CD14-positive monocyte (primary cell): ENCODE measurements around the gene VPS39. TPM values are rescaled to one million over a fixed set of nuclear protein-coding genes. Genes with fewer than 3 reads are reported as not detected.
A peak's percentile ranks its signal among the peaks of the same experiment; 100 is the strongest.

Source experiments
- DNase-seq, 3 donors: peaks; one replicate each; pipeline ENCODE4 v3.0.0-alpha.2; 2011 to 2022
- H2AFZ ChIP-seq: 2 replicates; pipeline ENCODE4 v1.6.0; 2012; ENCODE audit warnings: mild to moderate bottlenecking, low read depth, low read length, inconsistent platforms; ENCODE audit not compliant: insufficient read depth, poor library complexity, severe bottlenecking
- H3K27ac ChIP-seq, 2 donors: 1 replicate in 1 of 2; 2 replicates in 1 of 2; pipeline ENCODE4 v1.5.1; 2012 to 2013; ENCODE audit warnings: low read length in 2 of 2, control low read depth in 1 of 2, inconsistent platforms in 1 of 2, low read depth in 1 of 2, mild to moderate bottlenecking in 1 of 2
- H3K27me3 ChIP-seq, 2 donors: one replicate each; pipeline versions ENCODE4 v1.6.0 to v1.6.1; 2011 to 2013; ENCODE audit warnings: low read length in 2 of 2; ENCODE audit not compliant: control insufficient read depth in 2 of 2, insufficient read depth in 2 of 2
- H3K36me3 ChIP-seq, 2 donors: replicated peaks in 1 of 2; 1 replicate in 1 of 2; 2 replicates in 1 of 2; pipeline versions ENCODE4 v1.5.1 to v1.6.1; 2012 to 2013; ENCODE audit warnings: low read length in 2 of 2, control low read depth in 1 of 2, inconsistent platforms in 1 of 2, mild to moderate bottlenecking in 1 of 2; ENCODE audit not compliant: insufficient read depth in 2 of 2, control insufficient read depth in 1 of 2
- H3K4me1 ChIP-seq, 2 donors: 1 replicate in 1 of 2; 2 replicates in 1 of 2; pipeline versions ENCODE4 v1.5.1 to v1.6.1; 2012 to 2013; ENCODE audit warnings: low read length in 2 of 2, control low read depth in 1 of 2, inconsistent platforms in 1 of 2, mild to moderate bottlenecking in 1 of 2, moderate library complexity in 1 of 2; ENCODE audit not compliant: insufficient read depth in 2 of 2, control insufficient read depth in 1 of 2
- H3K4me2 ChIP-seq: replicated peaks from 2 replicates; pipeline ENCODE3; 2012; ENCODE audit warnings: low read length, moderate library complexity, mild to moderate bottlenecking; ENCODE audit not compliant: poor library complexity, severe bottlenecking; ENCODE audit errors: extremely low read depth
- H3K4me3 ChIP-seq, 3 experiments: fragments of 200-600 bp in 1 of 3; sonication (generic) in 1 of 3; replicated peaks in 1 of 3; 1 replicate in 2 of 3; 2 replicates in 1 of 3; pipeline ENCODE4 v1.5.1; 2011 to 2013; ENCODE audit warnings: low read length in 3 of 3, mild to moderate bottlenecking in 3 of 3, control low read depth in 2 of 3, low read depth in 2 of 3, inconsistent platforms in 1 of 3, moderate library complexity in 1 of 3
- H3K79me2 ChIP-seq: 2 replicates; pipeline ENCODE4 v1.6.0; 2012; ENCODE audit warnings: mild to moderate bottlenecking, control low read depth, inconsistent platforms, low read length, moderate library complexity; ENCODE audit not compliant: insufficient read depth
- H3K9ac ChIP-seq: 2 replicates; pipeline ENCODE4 v1.6.0; 2017; ENCODE audit warnings: low read length, mild to moderate bottlenecking; ENCODE audit not compliant: insufficient read depth, poor library complexity, severe bottlenecking
- H3K9me3 ChIP-seq, 2 donors: replicated peaks in 1 of 2; 1 replicate in 1 of 2; 2 replicates in 1 of 2; pipeline versions ENCODE4 v1.5.1 to v1.6.1; 2012 to 2013; ENCODE audit warnings: low read length in 2 of 2, control low read depth in 1 of 2; ENCODE audit not compliant: control insufficient read depth in 1 of 2, insufficient read depth in 1 of 2
- H4K20me1 ChIP-seq: 2 replicates; pipeline ENCODE4 v1.6.0; 2012; ENCODE audit warnings: mild to moderate bottlenecking, low read length, control low read depth, moderate library complexity; ENCODE audit not compliant: insufficient read depth
- H3K27ac Mint-ChIP-seq, 7 donors: one replicate each; pipeline ENCODE4 v1.8.0; 2020; ENCODE audit warnings: mild to moderate bottlenecking in 7 of 7, mixed read lengths in 7 of 7, moderate library complexity in 6 of 7, inconsistent platforms in 2 of 7
- H3K27me3 Mint-ChIP-seq, 3 donors: one replicate each; pipeline ENCODE4 v1.8.0; 2021 to 2022; ENCODE audit warnings: low read depth in 3 of 3, mild to moderate bottlenecking in 3 of 3, mixed read lengths in 3 of 3, moderate library complexity in 3 of 3, inconsistent platforms in 1 of 3
- H3K36me3 Mint-ChIP-seq, 2 donors: one replicate each; pipeline ENCODE4 v1.8.0; 2020; ENCODE audit warnings: mixed read lengths in 2 of 2, inconsistent platforms in 1 of 2, mild to moderate bottlenecking in 1 of 2
- H3K4me1 Mint-ChIP-seq: one replicate; pipeline ENCODE4 v1.8.0; 2020; ENCODE audit warnings: mild to moderate bottlenecking, mixed read lengths
- H3K4me3 Mint-ChIP-seq, 2 donors: one replicate each; pipeline ENCODE4 v1.8.0; 2020; ENCODE audit warnings: mild to moderate bottlenecking in 2 of 2, mixed read lengths in 2 of 2, moderate library complexity in 1 of 2
- H3K9me3 Mint-ChIP-seq, 7 donors: one replicate each; pipeline ENCODE4 v1.8.0; 2020 to 2022; ENCODE audit warnings: mixed read lengths in 7 of 7, mild to moderate bottlenecking in 6 of 7, moderate library complexity in 6 of 7, inconsistent platforms in 2 of 7
- CTCF ChIP-seq: fragments of 200-600 bp; IDR thresholded peaks from one replicate; pipeline ENCODE4 v1.8.0; 2022; ENCODE audit warnings: antibody characterized with exemption, mild to moderate bottlenecking
- WGBS: methylation state at CpG from one replicate; pipeline ENCODE4 v1.1.5; 2013; ENCODE audit warnings: missing lambda C conversion rate; ENCODE audit not compliant: insufficient coverage; 5-methylcytosine and 5-hydroxymethylcytosine counted together
- intact Hi-C, 2 donors: fragments of 100-400 bp; cut with micrococcal nuclease; formaldehyde crosslinking; loops; one replicate each; pipeline versions ENCODE4 v1.15.0 to v1.15.1; 2023
- polyA plus RNA-seq, 3 donors: library from polyadenylated mRNA; depleted of rRNA in 1 of 3; unstranded in 2 of 3; stranded (reverse) in 1 of 3; fragments of 300-500 nt in 2 of 3; fragments of >200 nt in 1 of 3; fragmentation: Illumina TruSeq in 2 of 3; gene quantifications; 1 replicate in 2 of 3; 2 replicates in 1 of 3; pipeline ENCODE4 v1.2.3, GENCODE V29; 2012 to 2021

Gene VPS39
- polyA plus RNA-seq, 3 donors = 16.8 to 102 (median 25.8) TPM

- peaks cover 56% of the 10 kb centered on the region in 2 donors for H3K36me3 Mint-ChIP-seq
- WGBS = 96% methylated on average over 14 of the region's 18 CpGs
- peaks cover 10% of the 10 kb centered on the region for H3K4me1 Mint-ChIP-seq
- intact Hi-C loops = no loop called here
- Histone ChIP-seq H2AFZ (no peak overlapping the region), H3K4me2 (no peak overlapping the region), H3K27ac (peak overlapping the region in 1 of 2 donors; percentile 47), H3K9ac (no peak overlapping the region), H3K27me3 (no peaks in the 10 kb centered on the region), H3K9me3 (no peaks in the 10 kb centered on the region), H3K4me1 (peaks cover 9% of the 10 kb centered on the region in 2 donors), H3K36me3 (peaks cover 58 to 59% of the 10 kb centered on the region in 2 donors), H3K4me3 (no peak overlapping the region), H3K79me2 (no peaks in the 10 kb centered on the region), H4K20me1 (no peaks in the 10 kb centered on the region)
- peak in 1 of 3 donors; percentile 2 for DNase-seq
- H3K27me3 Mint-ChIP-seq = peaks cover 0 to 3% (median 0%) of the 10 kb centered on the region in 3 donors
- peak overlapping the region; percentile 11 to 71 (median 45) for H3K27ac Mint-ChIP-seq
- TF ChIP-seq CTCF = no peak
- H3K4me3 Mint-ChIP-seq = no peak overlapping the region
- H3K9me3 Mint-ChIP-seq = no peaks in the 10 kb centered on the region
Measured at GRCh38 chr15:42159381-42160015, 48.6 kb downstream of the VPS39 start.

GRCh38 chr15:42158941-42159340 is 49.2 kb downstream of the VPS39 start:
- Mint-ChIP-seq H3K27me3 (peaks cover 0 to 3% (median 0%) of the 10 kb centered on the region in 3 donors), H3K36me3 (peaks cover 50 to 51% of the 10 kb centered on the region in 2 donors), H3K4me1 (peaks cover 10% of the 10 kb centered on the region), H3K9me3 (no peaks in the 10 kb centered on the region), H3K4me3 (no peak overlapping the region), H3K27ac (peak overlapping the region in 6 of 7 donors; percentile 42 to 85 (median 74))
- Histone ChIP-seq H3K36me3 (peaks cover 52 to 53% of the 10 kb centered on the region in 2 donors), H4K20me1 (no peaks in the 10 kb centered on the region), H2AFZ (no peak overlapping the region), H3K27ac (peak overlapping the region; percentile 4 to 47), H3K27me3 (no peaks in the 10 kb centered on the region), H3K9ac (no peak overlapping the region), H3K4me1 (peaks cover 9% of the 10 kb centered on the region in 2 donors), H3K4me2 (no peak overlapping the region), H3K9me3 (no peaks in the 10 kb centered on the region), H3K4me3 (no peak overlapping the region), H3K79me2 (no peaks in the 10 kb centered on the region)
- intact Hi-C loops = no loop called here
- WGBS = 99% methylated on average over 10 of the region's 10 CpGs
- DNase-seq = peak in 1 of 3 donors; percentile 2
- no peak for TF ChIP-seq CTCF
